OCI-LY1 (cell line): ENCODE results near the gene MAPK12.

ENCODE experiments used
- CTCF ChIP-seq: fragments of 200-600 bp; sonication (generic), shearing (Covaris generic); IDR thresholded peaks from 2 replicates; pipeline ENCODE4 v1.5.1; 2017; ENCODE audit warnings: mild to moderate bottlenecking, antibody characterized with exemption, low read length, moderate library complexity, mixed read lengths
- EZH2 ChIP-seq: fragments of 200-600 bp; sonication (generic), shearing (Covaris generic); IDR thresholded peaks from 2 replicates; pipeline ENCODE4 v1.8.0; 2017; ENCODE audit warnings: borderline replicate concordance, mixed run types, mild to moderate bottlenecking, antibody characterized with exemption, low read length, moderate library complexity, mixed read lengths

GRCh38 chr22:50221410-50222300 lies 39.8 kb downstream of the MAPK12 start:
- TF ChIP-seq CTCF (peak; percentile 48), EZH2 (no peak)
